H9 (cell line): ENCODE data around the gene RAD51AP2. TPM values are rescaled to one million over a fixed set of nuclear protein-coding genes. Genes with fewer than 3 reads are reported as not detected.

ENCODE experiments used
- DNase-seq: peaks from one replicate; pipeline ENCODE4 v3.0.0-alpha.2; 2017
- H2AFZ ChIP-seq: one replicate; pipeline ENCODE4 v1.6.1; 2013; ENCODE audit warnings: mild to moderate bottlenecking, low read length, control low read depth, moderate library complexity
- H2AK5ac ChIP-seq: 2 replicates; pipeline ENCODE4 v1.6.1; 2013; ENCODE audit warnings: low read length, control low read depth, mixed read lengths; ENCODE audit not compliant: insufficient read length
- H2BK120ac ChIP-seq: one replicate; pipeline ENCODE4 v1.6.1; 2013; ENCODE audit warnings: low read depth, mild to moderate bottlenecking, low read length, control low read depth, inconsistent platforms; ENCODE audit not compliant: poor library complexity, severe bottlenecking
- H2BK12ac ChIP-seq: 2 replicates; pipeline ENCODE4 v1.6.1; 2013; ENCODE audit warnings: low read length, control low read depth, mixed read lengths, low read depth; ENCODE audit not compliant: insufficient read length
- H2BK15ac ChIP-seq: 2 replicates; pipeline ENCODE4 v1.6.1; 2013; ENCODE audit warnings: low read depth, low read length, control low read depth
- H2BK20ac ChIP-seq: one replicate; pipeline ENCODE4 v1.6.1; 2013; ENCODE audit warnings: low read depth, mild to moderate bottlenecking, low read length, control low read depth, inconsistent platforms; ENCODE audit not compliant: poor library complexity, severe bottlenecking
- H2BK5ac ChIP-seq: 2 replicates; pipeline ENCODE4 v1.6.1; 2013; ENCODE audit warnings: low read length, control low read depth, mixed read lengths; ENCODE audit not compliant: insufficient read length
- H3K14ac ChIP-seq: 2 replicates; pipeline ENCODE4 v1.6.1; 2013; ENCODE audit warnings: low read length, control low read depth; ENCODE audit not compliant: insufficient read depth
- H3K18ac ChIP-seq: 2 replicates; pipeline ENCODE4 v1.6.1; 2013; ENCODE audit warnings: low read depth, mild to moderate bottlenecking, mixed read lengths, low read length, control low read depth; ENCODE audit not compliant: insufficient read length
- H3K23ac ChIP-seq: 2 replicates; pipeline ENCODE4 v1.6.1; 2013; ENCODE audit warnings: low read length, control low read depth, mixed read lengths, low read depth; ENCODE audit not compliant: insufficient read length
- H3K23me2 ChIP-seq: 2 replicates; pipeline ENCODE4 v1.6.1; 2013; ENCODE audit warnings: low read depth, mild to moderate bottlenecking, mixed read lengths, low read length, control low read depth; ENCODE audit not compliant: insufficient read length, poor library complexity, severe bottlenecking
- H3K27ac ChIP-seq: 2 replicates; pipeline ENCODE4 v1.5.1; 2013; ENCODE audit warnings: low read length, control low read depth, mixed read lengths, low read depth; ENCODE audit not compliant: insufficient read length
- H3K27me3 ChIP-seq: 2 replicates; pipeline ENCODE4 v1.6.1; 2013; ENCODE audit warnings: low read length, control low read depth, inconsistent platforms; ENCODE audit not compliant: insufficient read depth
- H3K4ac ChIP-seq: 2 replicates; pipeline ENCODE4 v1.6.1; 2013; ENCODE audit warnings: low read depth, mild to moderate bottlenecking, control low read depth, inconsistent platforms, low read length, moderate library complexity
- H3K4me1 ChIP-seq: 2 replicates; pipeline ENCODE4 v1.6.1; 2013; ENCODE audit warnings: low read length, control low read depth, inconsistent platforms; ENCODE audit not compliant: insufficient read depth
- H3K4me2 ChIP-seq: 2 replicates; pipeline ENCODE4 v1.6.1; 2013; ENCODE audit warnings: low read length, control low read depth, mixed read lengths; ENCODE audit not compliant: insufficient read length, insufficient read depth
- H3K56ac ChIP-seq: 2 replicates; pipeline ENCODE4 v1.6.1; 2013; ENCODE audit warnings: low read depth, mild to moderate bottlenecking, mixed read lengths, low read length, control low read depth; ENCODE audit not compliant: insufficient read length
- H3K79me1 ChIP-seq: 2 replicates; pipeline ENCODE4 v1.6.1; 2013; ENCODE audit warnings: low read depth, mild to moderate bottlenecking, moderate library complexity, low read length, control low read depth, inconsistent platforms; ENCODE audit not compliant: insufficient read depth, poor library complexity, severe bottlenecking
- H3K79me2 ChIP-seq: 2 replicates; pipeline ENCODE4 v1.6.1; 2013; ENCODE audit warnings: low read length, control low read depth, inconsistent platforms; ENCODE audit not compliant: insufficient read depth
- H3K9ac ChIP-seq: 2 replicates; pipeline ENCODE4 v1.6.1; 2013; ENCODE audit warnings: low read length, control low read depth, mixed read lengths; ENCODE audit not compliant: insufficient read length; ENCODE audit errors: extremely low read depth
- H3K9me3 ChIP-seq: one replicate; pipeline ENCODE4 v1.6.1; 2013; ENCODE audit warnings: low read depth, low read length, inconsistent platforms; ENCODE audit not compliant: control insufficient read depth
- H3T11ph ChIP-seq: one replicate; pipeline ENCODE4 v1.6.1; 2013; ENCODE audit warnings: mild to moderate bottlenecking, low read length, control low read depth, inconsistent platforms
- H4K20me1 ChIP-seq: one replicate; pipeline ENCODE4 v1.6.1; 2013; ENCODE audit not compliant: control insufficient read depth, insufficient read length, insufficient read depth
- H4K5ac ChIP-seq: 2 replicates; pipeline ENCODE4 v1.6.1; 2013; ENCODE audit warnings: low read depth, mild to moderate bottlenecking, mixed read lengths, low read length, control low read depth; ENCODE audit not compliant: insufficient read length
- H4K8ac ChIP-seq: replicated peaks from 2 replicates; pipeline ENCODE4 v1.6.1; 2013; ENCODE audit warnings: low read length, control low read depth, mixed read lengths, low read depth; ENCODE audit not compliant: insufficient read length
- H4K91ac ChIP-seq: 2 replicates; pipeline ENCODE4 v1.6.1; 2013; ENCODE audit warnings: low read depth, mild to moderate bottlenecking, moderate library complexity, mixed read lengths, low read length, control low read depth; ENCODE audit not compliant: insufficient read length
- H3K27ac Mint-ChIP-seq, 3 experiments: 2 replicates in 2 of 3; 3 replicates in 1 of 3; pipeline ENCODE4 v1.8.0; 2020 to 2021; ENCODE audit warnings: mixed read lengths in 3 of 3, mild to moderate bottlenecking in 1 of 3, moderate library complexity in 1 of 3
- H3K27me3 Mint-ChIP-seq: 2 replicates; pipeline ENCODE4 v1.8.0; 2021; ENCODE audit warnings: low read depth, mild to moderate bottlenecking, moderate library complexity, mixed read lengths
- H3K36me3 Mint-ChIP-seq, 3 experiments: 2 replicates in 2 of 3; 3 replicates in 1 of 3; pipeline ENCODE4 v1.8.0; 2020 to 2021; ENCODE audit warnings: low read depth in 3 of 3, mixed read lengths in 3 of 3; ENCODE audit not compliant: insufficient read depth in 1 of 3
- H3K4me1 Mint-ChIP-seq, 2 experiments: 2 replicates each; pipeline ENCODE4 v1.8.0; 2020; ENCODE audit warnings: mixed read lengths in 2 of 2
- H3K4me3 Mint-ChIP-seq, 2 experiments: 2 replicates in 1 of 2; 3 replicates in 1 of 2; pipeline ENCODE4 v1.8.0; 2020 to 2021; ENCODE audit warnings: mild to moderate bottlenecking in 2 of 2, mixed read lengths in 2 of 2, moderate library complexity in 1 of 2
- H3K9me3 Mint-ChIP-seq, 2 experiments: 2 replicates in 1 of 2; 3 replicates in 1 of 2; pipeline ENCODE4 v1.8.0; 2020; ENCODE audit warnings: mild to moderate bottlenecking in 2 of 2, mixed read lengths in 2 of 2, moderate library complexity in 1 of 2
- CTCF ChIP-seq: fragments of 200-600 bp; sonication (generic); conservative IDR thresholded peaks from 3 replicates; pipeline ENCODE4 v1.8.0; 2021; ENCODE audit warnings: antibody characterized with exemption, mild to moderate bottlenecking
- WGBS: extraction: QIAGEN DNeasy Blood & Tissue Kit; methylation state at CpG from one replicate; pipeline ENCODE4 v1.1.7; 2013; ENCODE audit warnings: missing lambda C conversion rate, low lambda C conversion rate, mixed read lengths; ENCODE audit not compliant: insufficient read length; ENCODE audit errors: extremely low coverage; 5-methylcytosine and 5-hydroxymethylcytosine counted together
- total RNA-seq: library from RNA; stranded (reverse); gene quantifications from 2 replicates; pipeline ENCODE4 v1.2.1, GENCODE V29; 2021

RAD51AP2 gene
- total RNA-seq, 1 experiment from 2014 or later = 0.07 TPM

GRCh38 chr2:17555150-17555549 lies 36.9 kb upstream of the RAD51AP2 start:
- Histone ChIP-seq H3T11ph (no peak overlapping the region), H2BK15ac (no peak overlapping the region), H3K18ac (no peak overlapping the region), H3K4me2 (no peak overlapping the region), H3K79me2 (peaks cover 21% of the 10 kb centered on the region; the same call in 1 of the 2 replicates), H2BK12ac (no peak overlapping the region), H3K27ac (no peak overlapping the region), H2BK20ac (no peak overlapping the region), H2BK5ac (no peak overlapping the region), H3K23me2 (no peaks in the 10 kb centered on the region), H3K4ac (no peak overlapping the region), H2BK120ac (no peak overlapping the region), H3K9ac (no peak overlapping the region), H3K4me1 (peaks cover 23% of the 10 kb centered on the region), H4K91ac (no peak overlapping the region), H3K23ac (no peak overlapping the region), H2AFZ (no peak overlapping the region), H4K8ac (no peak overlapping the region), H4K5ac (no peak overlapping the region), H4K20me1 (no peaks in the 10 kb centered on the region), H3K27me3 (no peaks in the 10 kb centered on the region), H3K79me1 (peaks cover 5% of the 10 kb centered on the region), H2AK5ac (no peak overlapping the region), H3K56ac (no peak overlapping the region), H3K14ac (no peak overlapping the region), H3K9me3 (no peaks in the 10 kb centered on the region)
- H3K36me3 Mint-ChIP-seq = peaks cover 6 to 8% (median 7%) of the 10 kb centered on the region in 3 experiments
- peaks cover 53 to 64% of the 10 kb centered on the region in 2 experiments for H3K4me1 Mint-ChIP-seq
- H3K27ac Mint-ChIP-seq = peak overlapping the region; percentile 28 to 70 (median 54); a peak in 3 of 7 replicates
- no peak overlapping the region for H3K4me3 Mint-ChIP-seq
- no peak for TF ChIP-seq CTCF
- no CpG with 5 or more reads among the region's 1 CpG for WGBS
- H3K27me3 Mint-ChIP-seq = no peaks in the 10 kb centered on the region
- H3K9me3 Mint-ChIP-seq = peaks cover 0 to 3% of the 10 kb centered on the region in 2 experiments; a peak in 2 of 5 replicates
- no peak for DNase-seq
